Measurements from ENCODE around the gene RAP1B.

DNA sequence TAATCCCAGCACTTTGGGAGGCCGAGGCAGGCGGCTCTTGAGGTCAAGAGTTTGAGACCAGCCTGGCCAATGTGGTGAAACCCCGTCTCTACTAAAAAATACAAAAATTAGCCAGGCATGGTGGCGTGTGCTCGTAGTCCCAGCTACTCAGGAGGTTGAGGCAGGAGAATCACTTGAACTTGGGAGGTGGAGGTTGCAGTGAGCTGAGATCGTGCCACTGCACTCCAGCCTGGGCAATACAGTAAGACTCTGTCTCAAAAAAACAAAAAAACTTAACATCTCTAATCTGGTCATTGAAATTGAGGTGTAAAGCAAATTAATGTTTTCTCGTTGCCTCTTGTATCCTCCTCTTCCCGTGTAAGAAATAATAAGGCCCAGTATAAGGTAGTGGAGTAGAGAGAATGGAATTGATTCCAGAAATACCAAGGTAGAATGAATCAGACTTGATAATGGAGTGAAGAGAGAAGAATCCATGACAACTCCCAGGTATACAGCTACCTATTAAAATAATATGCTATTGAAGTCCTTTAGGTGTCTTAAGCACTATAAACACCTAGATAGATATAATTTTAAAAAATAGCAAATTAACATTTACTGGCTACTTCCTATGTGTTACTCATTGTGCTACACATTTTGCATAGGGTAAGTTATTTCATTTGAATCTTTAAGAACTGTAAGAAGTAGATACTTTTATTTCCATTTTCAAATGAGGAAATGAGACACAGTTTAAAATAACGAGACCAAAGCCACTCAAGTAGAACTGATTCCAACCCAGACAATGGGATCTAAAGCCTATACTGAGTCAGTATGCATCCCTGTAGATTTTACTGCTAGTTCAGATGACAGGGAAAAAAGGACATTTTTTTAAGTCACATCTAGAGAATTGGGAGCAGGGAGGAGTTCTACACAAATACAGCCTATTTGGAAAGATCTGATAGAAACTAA, 23.2 kb downstream of the RAP1B start:
- no peak for TF ChIP-seq POLR2A (IDR thresholded peaks at IDR 0.05; ENCODE audit: low read depth)
- TF ChIP-seq, protein P1, sequence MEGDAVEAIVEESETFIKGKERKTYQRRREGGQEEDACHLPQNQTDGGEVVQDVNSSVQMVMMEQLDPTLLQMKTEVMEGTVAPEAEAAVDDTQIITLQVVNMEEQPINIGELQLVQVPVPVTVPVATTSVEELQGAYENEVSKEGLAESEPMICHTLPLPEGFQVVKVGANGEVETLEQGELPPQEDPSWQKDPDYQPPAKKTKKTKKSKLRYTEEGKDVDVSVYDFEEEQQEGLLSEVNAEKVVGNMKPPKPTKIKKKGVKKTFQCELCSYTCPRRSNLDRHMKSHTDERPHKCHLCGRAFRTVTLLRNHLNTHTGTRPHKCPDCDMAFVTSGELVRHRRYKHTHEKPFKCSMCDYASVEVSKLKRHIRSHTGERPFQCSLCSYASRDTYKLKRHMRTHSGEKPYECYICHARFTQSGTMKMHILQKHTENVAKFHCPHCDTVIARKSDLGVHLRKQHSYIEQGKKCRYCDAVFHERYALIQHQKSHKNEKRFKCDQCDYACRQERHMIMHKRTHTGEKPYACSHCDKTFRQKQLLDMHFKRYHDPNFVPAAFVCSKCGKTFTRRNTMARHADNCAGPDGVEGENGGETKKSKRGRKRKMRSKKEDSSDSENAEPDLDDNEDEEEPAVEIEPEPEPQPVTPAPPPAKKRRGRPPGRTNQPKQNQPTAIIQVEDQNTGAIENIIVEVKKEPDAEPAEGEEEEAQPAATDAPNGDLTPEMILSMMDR (IDR thresholded peaks at IDR 0.05) = no peak
- no peak for TF ChIP-seq POLR2AphosphoS5 (IDR thresholded peaks at IDR 0.05)
- no peak for TF ChIP-seq EP300 (IDR thresholded peaks at IDR 0.05)

Measured in esophagus muscularis mucosa (tissue), 4 donors.